Erythroblast (primary cell): ENCODE results near the gene BASP1.

Experiments used
- GATA1 ChIP-seq: IDR thresholded peaks from 2 replicates; pipeline ENCODE4 v1.6.1; 2011; ENCODE audit warnings: low read depth, mild to moderate bottlenecking, control low read depth, low read length, moderate library complexity
- POLR2A ChIP-seq: IDR thresholded peaks from 2 replicates; pipeline ENCODE4 v1.6.1; 2011; ENCODE audit warnings: mild to moderate bottlenecking, low read length

DNA sequence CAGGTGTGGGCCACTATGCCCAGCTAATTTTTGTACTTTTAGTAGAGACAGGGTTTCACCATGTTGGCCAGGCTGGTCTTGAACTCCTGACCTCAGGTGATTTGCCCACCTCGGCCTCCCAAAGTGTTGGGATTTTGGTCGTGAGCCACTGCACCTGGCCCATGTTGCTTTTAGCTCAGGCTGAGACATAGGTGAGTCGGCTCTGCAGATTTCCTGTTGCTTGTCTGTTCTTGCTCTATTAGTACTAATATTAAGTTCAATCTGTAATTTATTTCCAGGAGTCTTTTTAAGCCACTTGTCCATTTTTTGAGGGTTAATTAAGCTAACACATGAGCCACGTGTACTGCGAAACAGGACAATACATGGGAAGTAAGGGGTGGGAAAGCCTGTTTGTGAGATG is 21.4 kb upstream of the BASP1 start:
- TF ChIP-seq POLR2A, result no peak
- no peak for TF ChIP-seq GATA1
